Measurements from ENCODE around the gene CHADL.
"Not testable (repeated sequence)": the region's sequence is repeated elsewhere in the genome, so short reads cannot be mapped to it uniquely, and the experiment has no call there.

The CHADL gene

GRCh38 chr22:41181349-41182241 lies 59.1 kb downstream of the CHADL start:
- DNase-seq (ENCODE audit: low spot score), result peak; percentile 30

- no peak for DNase-seq (ENCODE audit: low spot score)
These were observed 59.8 kb downstream of the CHADL start for GRCh38 chr22:41180926-41181325.

- not testable (repeated sequence) for DNase-seq (ENCODE audit: low spot score)
These were observed 60.4 kb downstream of the CHADL start for GRCh38 chr22:41180362-41180761.

Data from hepatic stellate cell (primary cell).